ENCODE measurements around the gene ALOX5. TPM values are rescaled to one million over a fixed set of nuclear protein-coding genes. Genes with fewer than 3 reads are reported as not detected.

Gene ALOX5
- total RNA-seq, 1 experiment from 2014 or later: 6.1 TPM

- ChIA-PET POLR2A (no interaction called here), RAD21 (ENCODE audit: low non-redundant PET in 1 of 2, low total read pairs in 2 of 2, uncharacterized antibody in 2 of 2, unreplicated experiment in 2 of 2) (no interaction called here), CTCF (no interaction called here)
- DNase-seq (ENCODE audit: low read depth, low spot score): no peak
- Histone ChIP-seq H3K4me1 (ENCODE audit: control insufficient read depth in 1 of 2, insufficient read depth in 2 of 2, low read length in 2 of 2) (peaks cover 4 to 7% of the 10 kb centered on the region in 2 experiments; a peak in 1 of 4 replicates), H3K9ac (ENCODE audit: low read length) (no peak overlapping the region), H3K9me3 (ENCODE audit: control insufficient read depth in 1 of 2, insufficient read depth in 1 of 2, low read depth in 1 of 2, low read length in 2 of 2) (no peaks in the 10 kb centered on the region), H3K4me3 (replicated peaks in 1 of 2; ENCODE audit: low read depth in 1 of 2, low read length in 2 of 2) (no peak overlapping the region), H3K9me2 (ENCODE audit: insufficient read depth) (no peaks in the 10 kb centered on the region), H2AFZ (ENCODE audit: low read depth, low read length, poor library complexity, severe bottlenecking) (no peak overlapping the region), H3K36me3 (ENCODE audit: control insufficient read depth in 1 of 2, insufficient read depth in 2 of 2, low read length in 2 of 2) (no peaks in the 10 kb centered on the region), H3K27ac (ENCODE audit: low read depth, low read length) (no peak overlapping the region), H3K79me2 (ENCODE audit: insufficient read depth, low read length) (no peaks in the 10 kb centered on the region), H3K27me3 (ENCODE audit: insufficient read depth, low read length) (no peaks in the 10 kb centered on the region), H4K20me1 (ENCODE audit: insufficient read depth) (no peaks in the 10 kb centered on the region), H3K4me2 (ENCODE audit: low read length) (no peak overlapping the region)
- no peak for ATAC-seq
- TF ChIP-seq JUND (IDR thresholded peaks at IDR 0.05) (no peak), YY1 (IDR thresholded peaks at IDR 0.05; ENCODE audit: extremely low read depth, insufficient replicate concordance, low read depth, low read length) (no peak), ELF1 (IDR thresholded peaks at IDR 0.05; ENCODE audit: borderline replicate concordance, low read depth) (no peak), EZH2phosphoT487 (IDR thresholded peaks at IDR 0.05; ENCODE audit: borderline replicate concordance) (no peak), ZNF274 (IDR thresholded peaks at IDR 0.05; ENCODE audit: low read depth, low read length) (no peak)
- intact Hi-C loops (cut with micrococcal nuclease): no loop called here
- BruUV-seq (replicated peaks): no TSS peak
Measured at GRCh38 chr10:45419676-45420025, 45.6 kb downstream of the ALOX5 start.

GRCh38 chr10:45420453-45421192 lies 46.6 kb downstream of the ALOX5 start:
- RAD21 ChIA-PET (ENCODE audit: low non-redundant PET in 1 of 2, low total read pairs in 2 of 2, uncharacterized antibody in 2 of 2, unreplicated experiment in 2 of 2): no interaction called here
- POLR2A ChIA-PET: no interaction called here
- Histone ChIP-seq H3K4me2 (ENCODE audit: low read length) (peak overlapping the region; percentile 25; the same call in 1 of the 2 replicates), H3K27ac (ENCODE audit: low read depth, low read length) (no peak overlapping the region), H3K9ac (ENCODE audit: low read length) (no peak overlapping the region), H3K4me3 (replicated peaks in 1 of 2; ENCODE audit: low read depth in 1 of 2, low read length in 2 of 2) (no peak overlapping the region), H3K36me3 (ENCODE audit: control insufficient read depth in 1 of 2, insufficient read depth in 2 of 2, low read length in 2 of 2) (no peaks in the 10 kb centered on the region), H3K79me2 (ENCODE audit: insufficient read depth, low read length) (no peaks in the 10 kb centered on the region), H4K20me1 (ENCODE audit: insufficient read depth) (no peaks in the 10 kb centered on the region), H3K9me3 (ENCODE audit: control insufficient read depth in 1 of 2, insufficient read depth in 1 of 2, low read depth in 1 of 2, low read length in 2 of 2) (no peaks in the 10 kb centered on the region), H3K27me3 (ENCODE audit: insufficient read depth, low read length) (no peaks in the 10 kb centered on the region), H3K9me2 (ENCODE audit: insufficient read depth) (no peaks in the 10 kb centered on the region), H2AFZ (ENCODE audit: low read depth, low read length, poor library complexity, severe bottlenecking) (no peak overlapping the region), H3K4me1 (ENCODE audit: control insufficient read depth in 1 of 2, insufficient read depth in 2 of 2, low read length in 2 of 2) (peaks cover 5 to 9% of the 10 kb centered on the region in 2 experiments; a peak in 2 of 4 replicates)
- BruUV-seq (replicated peaks): no TSS peak
- intact Hi-C loops (cut with micrococcal nuclease): no loop called here
- no peak for DNase-seq (ENCODE audit: low read depth, low spot score)
- no peak for ATAC-seq
- TF ChIP-seq EGR1 (IDR thresholded peaks at IDR 0.05; ENCODE audit: low read depth) (no peak), JUND (IDR thresholded peaks at IDR 0.05) (no peak), TCF7L2 (IDR thresholded peaks at IDR 0.05; ENCODE audit: borderline replicate concordance, extremely low read depth, insufficient read depth, insufficient read length) (no peak), ZBTB33 (IDR thresholded peaks at IDR 0.05; ENCODE audit: extremely low read depth, insufficient replicate concordance, low read length) (no peak), ATF3 (IDR thresholded peaks at IDR 0.05) (no peak), EZH2phosphoT487 (IDR thresholded peaks at IDR 0.05; ENCODE audit: borderline replicate concordance) (no peak), SIN3A (IDR thresholded peaks at IDR 0.05; ENCODE audit: low read depth) (no peak), REST (IDR thresholded peaks at IDR 0.05; ENCODE audit: low read depth) (no peak), MAX (IDR thresholded peaks at IDR 0.05) (no peak), EZH2 (IDR thresholded peaks at IDR 0.05) (no peak), ELF1 (IDR thresholded peaks at IDR 0.05; ENCODE audit: borderline replicate concordance, low read depth) (no peak)
- CTCF ChIA-PET: no interaction called here

All from HCT116 (cell line).